Measurements from ENCODE around the gene CRB2. TPM values are rescaled to one million over a fixed set of nuclear protein-coding genes. Genes with fewer than 3 reads are reported as not detected.

The CRB2 gene
- total and polyA plus RNA-seq, 2 of the 4 experiments (the other 2 are of a cell fraction) = not detected

- dilution Hi-C loops (cut with HindIII; ENCODE audit: low sequenced_read_pairs, unreplicated experiment) (no loop called here), intact Hi-C loops (cut with micrococcal nuclease) (no loop called here), in situ Hi-C loops (cut with MboI; ENCODE audit: low sequenced_read_pairs) (no loop called here)
- H3K9me1 ChIP-seq (ENCODE audit: insufficient read depth, low read length) = no peaks in the 10 kb centered on the region
- no peaks in the 10 kb centered on the region for H3K36me3 ChIP-seq (ENCODE audit: control insufficient read depth, insufficient read depth, low read length)
- H3K23ac ChIP-seq (ENCODE audit: low read depth, low read length) = no peak overlapping the region
- peaks cover 2% of the 10 kb centered on the region; the same call in 1 of the 2 replicates for H3K27me3 ChIP-seq (ENCODE audit: control insufficient read depth, insufficient read depth, low read length)
- H2AFZ ChIP-seq (replicated peaks; ENCODE audit: low read length, poor library complexity) = no peak overlapping the region
- no peak overlapping the region for H4K91ac ChIP-seq (ENCODE audit: insufficient read depth, low read depth, low read length)
- H2AK5ac ChIP-seq (ENCODE audit: low read depth, low read length) = no peak overlapping the region
- ChIA-PET CTCF (interaction anchor here (0.8 kb wide), 1 partner anchor 51 kb away, joined by 3 read pairs; no protein-coding TSS in a partner anchor), POLR2A (ENCODE audit: unreplicated experiment) (no interaction called here)
- TF ChIP-seq MXI1 (IDR thresholded peaks at IDR 0.05; ENCODE audit: borderline replicate concordance, low read depth, low read length) (no peak), BHLHE40 (IDR thresholded peaks at IDR 0.05; ENCODE audit: low read depth, low read length) (no peak), MAFK (IDR thresholded peaks at IDR 0.05; ENCODE audit: low read depth, low read length) (no peak), SMC3 (IDR thresholded peaks at IDR 0.05; ENCODE audit: low read depth, low read length) (no peak), CEBPB (IDR thresholded peaks at IDR 0.05; ENCODE audit: low read depth, low read length) (peak; percentile 87), POLR2A (IDR thresholded peaks at IDR 0.05; ENCODE audit: low read depth, low read length) (no peak)
- TF ChIP-seq, protein P1, sequence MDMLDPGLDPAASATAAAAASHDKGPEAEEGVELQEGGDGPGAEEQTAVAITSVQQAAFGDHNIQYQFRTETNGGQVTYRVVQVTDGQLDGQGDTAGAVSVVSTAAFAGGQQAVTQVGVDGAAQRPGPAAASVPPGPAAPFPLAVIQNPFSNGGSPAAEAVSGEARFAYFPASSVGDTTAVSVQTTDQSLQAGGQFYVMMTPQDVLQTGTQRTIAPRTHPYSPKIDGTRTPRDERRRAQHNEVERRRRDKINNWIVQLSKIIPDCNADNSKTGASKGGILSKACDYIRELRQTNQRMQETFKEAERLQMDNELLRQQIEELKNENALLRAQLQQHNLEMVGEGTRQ (IDR thresholded peaks at IDR 0.05; ENCODE audit: low read depth, low read length) = no peak
- BruUV-seq (replicated peaks) = no TSS peak
- no peaks in the 10 kb centered on the region for H3K4me1 ChIP-seq (ENCODE audit: control insufficient read depth, insufficient read depth, low read length)
- H3K18ac ChIP-seq (ENCODE audit: low read depth, low read length) = no peak overlapping the region
- H2AK9ac ChIP-seq (replicated peaks; ENCODE audit: low read depth, low read length, poor library complexity) = no peak overlapping the region
- no peak for DNase-seq
- no peak for ATAC-seq (ENCODE audit: low read depth)
- H4K20me1 ChIP-seq (ENCODE audit: insufficient read depth, low read length) = no peaks in the 10 kb centered on the region
- no peak overlapping the region for H2BK5ac ChIP-seq (ENCODE audit: low read depth, low read length, poor library complexity, severe bottlenecking)
- H3K4me3 ChIP-seq (ENCODE audit: insufficient read depth, low read depth, low read length) = no peak overlapping the region
- H2BK15ac ChIP-seq (ENCODE audit: low read depth, low read length) = no peak overlapping the region
- no peaks in the 10 kb centered on the region for H3K79me1 ChIP-seq (ENCODE audit: low read depth in 1 of 2, low read length in 2 of 2)
- no peaks in the 10 kb centered on the region for H3K9me3 ChIP-seq (ENCODE audit: control insufficient read depth, insufficient read depth, low read length)
- no peak overlapping the region for H4K5ac ChIP-seq (ENCODE audit: low read depth, low read length)
- H3K9ac ChIP-seq (ENCODE audit: low read depth, low read length) = no peak overlapping the region
- H4K8ac ChIP-seq (ENCODE audit: low read depth in 2 of 2, low read length in 2 of 2) = no peak overlapping the region
- no peak overlapping the region for H3K14ac ChIP-seq (replicated peaks; ENCODE audit: low read depth, low read length)
- no peak overlapping the region for H3K4ac ChIP-seq (ENCODE audit: low read depth, low read length)
- no peak overlapping the region for H3K4me2 ChIP-seq (ENCODE audit: low read depth, low read length)
- H2BK120ac ChIP-seq (ENCODE audit: low read depth, low read length) = no peak overlapping the region
- H3K27ac ChIP-seq (ENCODE audit: insufficient read depth, low read length) = no peak overlapping the region
- 70% methylated on average over 7 of the region's 23 CpGs; no CpG with 5 or more reads in 1 of the 2 experiments for WGBS, 2 experiments (ENCODE audit: extremely low coverage in 2 of 2, insufficient read length in 1 of 2)
- H2BK20ac ChIP-seq (ENCODE audit: low read depth, low read length) = no peak overlapping the region
- no peak overlapping the region for H3K56ac ChIP-seq (ENCODE audit: extremely low read depth, insufficient read depth, low read length)
These were observed 34.5 kb downstream of the CRB2 start for GRCh38 chr9:123390337-123391135.

All from IMR-90 (cell line).